ENCODE data around the gene CAPN12. TPM values are rescaled to one million over a fixed set of nuclear protein-coding genes. Genes with fewer than 3 reads are reported as not detected.

CAPN12 gene
- total and polyA plus RNA-seq, 2 of the 4 experiments (the other 2 are of a cell fraction), result 0.18 to 0.97 TPM

GRCh38 chr19:38763795-38764220 is 19.5 kb upstream of the CAPN12 start:
- no TSS peak for BruUV-seq (replicated peaks)
- Histone ChIP-seq H3K18ac (ENCODE audit: low read depth, low read length) (no peak overlapping the region), H4K91ac (ENCODE audit: insufficient read depth, low read depth, low read length) (no peak overlapping the region), H2AK9ac (replicated peaks; ENCODE audit: low read depth, low read length, poor library complexity) (no peak overlapping the region), H2BK15ac (ENCODE audit: low read depth, low read length) (no peak overlapping the region), H2BK5ac (ENCODE audit: low read depth, low read length, poor library complexity, severe bottlenecking) (no peak overlapping the region), H3K27me3 (ENCODE audit: control insufficient read depth, insufficient read depth, low read length) (0 out of 2 replicates have a peak, but pooled peaks cover 1% of the 10 kb centered on the region), H3K4me1 (ENCODE audit: control insufficient read depth, insufficient read depth, low read length) (no peaks in the 10 kb centered on the region), H2AK5ac (ENCODE audit: low read depth, low read length) (no peak overlapping the region), H4K8ac (ENCODE audit: low read depth in 2 of 2, low read length in 2 of 2) (no peak overlapping the region), H3K9ac (ENCODE audit: low read depth, low read length) (no peak overlapping the region), H3K14ac (replicated peaks; ENCODE audit: low read depth, low read length) (no peak overlapping the region), H3K9me1 (ENCODE audit: insufficient read depth, low read length) (no peaks in the 10 kb centered on the region), H3K23ac (ENCODE audit: low read depth, low read length) (no peak overlapping the region), H3K36me3 (ENCODE audit: control insufficient read depth, insufficient read depth, low read length) (no peaks in the 10 kb centered on the region), H3K4me3 (ENCODE audit: insufficient read depth, low read depth, low read length) (no peak overlapping the region), H2AFZ (replicated peaks; ENCODE audit: low read length, poor library complexity) (no peak overlapping the region), H3K56ac (ENCODE audit: extremely low read depth, insufficient read depth, low read length) (no peak overlapping the region), H3K4me2 (ENCODE audit: low read depth, low read length) (no peak overlapping the region), H3K27ac (ENCODE audit: insufficient read depth, low read length) (no peak overlapping the region), H4K5ac (ENCODE audit: low read depth, low read length) (no peak overlapping the region), H2BK20ac (ENCODE audit: low read depth, low read length) (no peak overlapping the region), H3K79me1 (ENCODE audit: low read depth in 1 of 2, low read length in 2 of 2) (no peaks in the 10 kb centered on the region), H4K20me1 (ENCODE audit: insufficient read depth, low read length) (no peaks in the 10 kb centered on the region), H3K9me3 (ENCODE audit: control insufficient read depth, insufficient read depth, low read length) (no peaks in the 10 kb centered on the region), H2BK120ac (ENCODE audit: low read depth, low read length) (no peak overlapping the region), H3K4ac (ENCODE audit: low read depth, low read length) (no peak overlapping the region)
- TF ChIP-seq USF2 (IDR thresholded peaks at IDR 0.05; ENCODE audit: low read depth, low read length) (no peak), POLR2A (IDR thresholded peaks at IDR 0.05; ENCODE audit: low read depth, low read length) (no peak), RFX5 (IDR thresholded peaks at IDR 0.05; ENCODE audit: low read depth, low read length) (no peak), MAFK (IDR thresholded peaks at IDR 0.05; ENCODE audit: low read depth, low read length) (no peak), RCOR1 (IDR thresholded peaks at IDR 0.05; ENCODE audit: insufficient replicate concordance, low read length) (no peak), MAZ (IDR thresholded peaks at IDR 0.05; ENCODE audit: borderline replicate concordance, low read depth, low read length) (no peak), ELK1 (IDR thresholded peaks at IDR 0.05; ENCODE audit: borderline replicate concordance, low read depth, low read length) (no peak), CTCF (conservative IDR thresholded peaks at IDR 0.05; ENCODE audit: low read depth, low read length) (no peak), SMC3 (IDR thresholded peaks at IDR 0.05; ENCODE audit: low read depth, low read length) (no peak), NFE2L2 (IDR thresholded peaks at IDR 0.05; ENCODE audit: low read depth, low read length) (no peak)
- in situ Hi-C loops (cut with MboI; ENCODE audit: low sequenced_read_pairs) (no loop called here), dilution Hi-C loops (cut with HindIII; ENCODE audit: low sequenced_read_pairs, unreplicated experiment) (no loop called here), intact Hi-C loops (cut with micrococcal nuclease) (no loop called here)
- DNase-seq, result no peak
- ATAC-seq (ENCODE audit: low read depth), result no peak
- CTCF ChIA-PET, result no interaction called here
- POLR2A ChIA-PET (ENCODE audit: unreplicated experiment), result no interaction called here
- 90% methylated on average over 2 of the region's 3 CpGs; no CpG with 5 or more reads in 1 of the 2 experiments for WGBS, 2 experiments (ENCODE audit: extremely low coverage in 2 of 2, insufficient read length in 1 of 2)

Measured in IMR-90 (cell line).